Pulmonary artery endothelial cell (primary cell): ENCODE results near the gene ATRNL1. TPM values are rescaled to one million over a fixed set of nuclear protein-coding genes. Genes with fewer than 3 reads are reported as not detected.

Source experiments
- DNase-seq: peaks from one replicate; pipeline ENCODE4 v3.0.0-alpha.2; 2011; ENCODE audit warnings: low read depth, low spot score
- total RNA-seq: library from RNA; depleted of rRNA; stranded (reverse); fragments of >200 nt; gene quantifications from 2 replicates; pipeline ENCODE4 v1.2.3, GENCODE V29; 2014

Gene ATRNL1
- total RNA-seq, 1 donor from 2014 or later: 0.07 TPM

GRCh38 chr10:115976342-115976741 lies 883.2 kb downstream of the ATRNL1 start:
- no peak for DNase-seq

DNA sequence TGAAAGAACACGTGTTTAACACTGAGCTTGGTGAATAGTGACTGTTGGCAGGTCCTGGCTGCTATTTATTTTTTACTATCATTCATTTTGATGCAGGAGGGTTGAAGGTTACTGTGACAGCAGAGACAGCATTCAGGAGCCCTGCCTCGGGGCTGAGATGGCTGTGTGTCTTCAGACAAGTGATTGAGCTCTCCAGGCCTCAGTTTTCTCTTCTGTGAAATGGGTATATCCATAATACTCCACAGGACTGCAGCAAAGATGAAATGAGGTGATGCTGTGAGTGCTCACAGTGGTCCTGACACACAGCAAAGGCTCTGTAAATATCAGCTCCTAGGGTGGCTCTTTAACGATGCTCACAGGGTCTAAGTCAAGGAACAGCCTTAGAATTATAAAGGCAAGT lies 884.7 kb downstream of the ATRNL1 start:
- DNase-seq: no peak

DNA sequence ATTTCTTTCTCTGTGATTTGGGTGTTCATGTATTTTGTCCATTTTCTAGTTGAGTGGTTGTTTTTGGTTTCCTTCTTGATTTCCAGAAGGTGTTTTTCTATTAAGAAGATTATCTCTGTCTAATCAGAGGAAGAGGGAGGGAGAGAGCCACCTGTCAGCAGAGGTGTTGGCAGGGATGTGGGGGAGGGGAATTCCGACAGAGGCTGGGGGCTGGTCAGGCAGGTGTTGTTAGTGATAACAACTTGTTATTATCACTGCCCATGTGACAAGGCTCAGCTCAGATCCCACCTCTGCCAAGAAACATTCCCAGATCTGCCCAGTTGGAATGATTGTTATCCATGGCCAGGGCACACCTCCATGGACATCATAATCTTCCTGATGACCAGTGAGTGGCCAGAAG lies 886.4 kb downstream of the ATRNL1 start:
- DNase-seq: no peak

DNA sequence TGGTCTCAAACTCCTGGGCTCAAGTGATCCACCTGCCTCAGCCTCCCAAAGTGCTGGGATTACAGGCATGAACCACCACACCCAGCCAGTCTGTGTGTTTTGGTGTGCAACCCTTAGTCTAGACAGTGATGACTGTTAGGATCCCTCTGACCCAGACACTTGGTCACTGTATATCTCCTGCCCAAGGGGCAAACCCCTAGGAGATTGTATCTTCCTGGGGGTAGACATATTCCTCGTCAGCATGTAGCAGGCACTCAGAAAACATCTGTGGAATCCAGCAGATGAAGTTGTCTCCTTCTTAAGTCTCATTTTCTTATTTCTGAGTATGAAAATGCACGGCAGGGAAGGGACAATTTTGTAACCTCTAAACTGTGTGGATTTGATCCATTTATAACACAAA lies 887.3 kb downstream of the ATRNL1 start:
- DNase-seq: no peak

DNA sequence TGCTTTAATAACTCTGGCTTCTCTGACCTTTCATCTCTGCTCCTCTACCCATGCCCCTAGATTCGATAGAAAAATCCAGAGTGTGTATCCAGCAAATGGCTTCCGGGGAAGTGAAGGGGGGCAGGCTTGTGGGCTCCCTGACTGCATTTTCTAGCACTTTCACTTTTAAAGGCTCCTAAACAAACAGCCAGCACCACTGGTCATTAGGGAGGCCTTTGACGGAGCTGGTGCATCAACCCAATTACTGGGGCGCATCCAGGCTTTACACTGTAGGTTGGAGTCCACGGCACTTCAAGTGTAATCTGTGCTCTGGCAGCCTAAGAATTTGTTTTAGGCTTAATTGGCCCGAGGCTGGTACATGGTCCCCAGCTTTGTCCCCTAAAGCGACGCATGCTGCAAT lies 887.9 kb downstream of the ATRNL1 start:
- DNase-seq: no peak

DNA sequence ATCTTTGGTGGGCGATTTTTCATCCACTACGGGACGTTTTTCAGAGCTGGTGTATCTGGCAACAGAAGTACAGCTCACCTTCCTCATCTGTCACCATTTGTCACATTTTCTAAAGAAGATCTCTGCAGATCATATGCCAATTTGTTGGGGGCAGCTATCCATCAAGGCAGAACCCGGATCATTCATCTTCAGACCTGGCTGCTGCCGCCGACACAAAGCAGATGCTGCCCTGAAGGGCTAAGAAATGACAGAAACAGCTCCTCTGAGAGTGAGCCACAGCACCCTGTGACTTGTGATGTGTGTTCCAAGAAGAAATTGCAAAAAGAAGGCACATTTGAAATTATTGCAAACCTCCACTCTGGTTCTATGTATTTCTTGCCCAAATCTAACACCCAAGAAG lies 888.9 kb downstream of the ATRNL1 start:
- DNase-seq: no peak

DNA sequence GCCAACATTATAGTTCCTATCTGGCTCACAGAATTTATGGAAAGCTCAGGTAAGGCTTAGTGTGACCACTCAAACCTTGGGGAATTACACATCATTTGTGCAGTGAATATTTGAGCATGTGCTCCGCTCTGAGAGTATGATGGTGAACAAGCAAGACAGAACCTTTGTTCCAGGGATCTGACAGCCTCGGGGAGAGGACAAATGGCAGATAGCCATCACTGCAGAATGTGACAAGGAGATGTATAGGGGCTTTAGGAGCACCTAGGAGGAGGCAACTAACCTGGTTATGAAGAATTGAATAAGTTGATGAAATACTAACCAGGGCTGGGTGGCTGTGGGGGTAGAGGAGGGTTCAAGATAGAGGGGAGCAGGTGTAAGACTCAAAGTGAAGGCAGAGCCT lies 889.4 kb downstream of the ATRNL1 start:
- DNase-seq: no peak

GRCh38 chr10:115985786-115986185 lies 892.6 kb downstream of the ATRNL1 start:
- no peak for DNase-seq

- DNase-seq: no peak
These were observed 895.2 kb downstream of the ATRNL1 start for GRCh38 chr10:115988380-115988779.

- DNase-seq: no peak
These were observed 896.5 kb downstream of the ATRNL1 start for GRCh38 chr10:115989621-115990020.

DNA sequence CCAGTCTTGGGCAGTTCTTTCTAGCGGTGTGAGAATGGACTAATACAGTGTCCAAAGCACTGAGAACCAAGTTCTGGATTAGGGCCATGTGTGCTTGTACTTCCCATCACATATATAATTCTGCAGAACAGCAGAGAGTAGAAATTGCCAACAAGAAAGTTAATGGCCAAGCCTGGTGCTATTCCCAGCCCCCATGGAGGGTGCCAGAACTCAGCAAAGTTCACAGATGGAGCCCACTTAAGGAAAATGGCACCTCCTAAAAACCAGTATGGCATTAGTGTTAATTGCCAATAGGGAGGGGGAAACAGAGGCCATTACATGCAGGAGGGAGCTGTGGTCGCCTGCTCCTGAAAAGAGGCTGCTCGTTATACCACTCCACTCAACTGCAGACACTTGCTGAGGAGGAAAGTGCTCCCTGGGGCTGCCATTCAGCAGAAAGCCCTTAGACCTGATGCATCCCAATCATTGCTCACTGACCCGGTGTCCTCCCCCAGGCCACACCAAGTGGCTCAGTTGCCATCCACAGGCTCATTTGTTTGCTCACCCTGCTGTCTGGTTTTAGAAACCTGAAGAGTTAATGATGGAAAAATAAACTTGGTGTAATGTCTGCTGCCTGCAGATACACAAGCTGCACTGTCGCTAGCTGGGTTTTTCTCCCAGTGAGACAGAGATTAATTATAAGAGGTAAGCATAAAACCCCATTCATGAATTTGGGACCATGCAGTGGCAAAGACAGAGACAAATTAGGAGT lies 899.2 kb downstream of the ATRNL1 start:
- DNase-seq: no peak

DNA sequence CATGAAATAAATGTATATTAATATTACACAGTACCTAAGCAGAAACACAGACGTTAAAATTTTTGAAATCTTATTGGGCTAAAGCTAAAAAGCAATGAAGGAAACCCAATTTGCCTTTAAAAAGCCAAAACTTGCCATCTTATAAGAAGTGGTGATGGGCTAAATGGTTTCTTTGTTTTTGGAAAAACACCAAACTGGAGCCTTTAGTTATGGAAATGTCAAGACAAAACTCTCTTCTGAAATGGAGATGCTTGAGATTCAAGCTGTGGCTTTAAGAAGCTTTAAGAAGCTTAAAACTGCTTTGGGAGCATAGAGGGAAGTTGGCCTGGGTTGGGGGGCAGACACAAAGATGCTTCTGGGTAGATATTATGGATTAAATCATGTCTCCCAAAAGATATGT lies 902.9 kb downstream of the ATRNL1 start:
- no peak for DNase-seq

GRCh38 chr10:115998301-115998700 lies 905.1 kb downstream of the ATRNL1 start:
- no peak for DNase-seq

Other genes starting within 250 kb of the ATRNL1 start
- 25.7 and 26.2 TPM in 2 replicates for gene TRUB1, start 155.2 kb upstream of the ATRNL1 start, total RNA-seq